Adrenal gland (tissue), 12 donors: ENCODE results near the gene COG8. TPM values are rescaled to one million over a fixed set of nuclear protein-coding genes. Genes with fewer than 3 reads are reported as not detected.

Experiments
- DNase-seq, 7 donors: peaks; one replicate each; pipeline ENCODE4 v3.0.0-alpha.2; 2019 to 2020
- H3K27ac ChIP-seq, 5 donors: fragments of 200-600 bp; sonication (generic) in 4 of 5; 1 replicate in 3 of 5; 2 replicates in 2 of 5; pipeline versions ENCODE4 v1.5.1 to v1.8.0; 2016 to 2020; ENCODE audit warnings: mild to moderate bottlenecking in 1 of 5
- H3K27me3 ChIP-seq: fragments of 200-600 bp; 2 replicates; pipeline ENCODE4 v1.8.0; 2021
- H3K36me3 ChIP-seq, 2 donors: fragments of 200-600 bp; replicated peaks in 1 of 2; 1 replicate in 1 of 2; 2 replicates in 1 of 2; pipeline versions ENCODE4 v1.5.1 to v1.8.0; 2018 to 2022
- H3K4me1 ChIP-seq, 2 donors: fragments of 200-600 bp; replicated peaks in 1 of 2; 1 replicate in 1 of 2; 2 replicates in 1 of 2; pipeline versions ENCODE4 v1.5.1 to v1.8.0; 2018 to 2021
- H3K4me3 ChIP-seq, 4 donors: fragments of 200-600 bp; sonication (generic) in 3 of 4; one replicate each; pipeline ENCODE4 v1.5.1; 2016 to 2018
- H3K9me3 ChIP-seq, 3 donors: fragments of 200-600 bp; sonication (generic) in 1 of 3; replicated peaks in 1 of 3; 1 replicate in 2 of 3; 2 replicates in 1 of 3; pipeline versions ENCODE4 v1.5.1 to v1.8.0; 2016 to 2021
- POLR2A ChIP-seq, 2 donors: fragments of 450-650 bp; IDR thresholded peaks; one replicate each; pipeline ENCODE4 v1.6.1; 2017; ENCODE audit warnings: antibody characterized with exemption in 2 of 2, mild to moderate bottlenecking in 2 of 2, moderate library complexity in 1 of 2
- WGBS, 4 donors: extraction: QIAGEN DNeasy Blood & Tissue Kit in 2 of 4; methylation state at CpG; one replicate each; pipeline versions ENCODE4 v1.1.5 to v1.1.7; 2013 to 2017; 5-methylcytosine and 5-hydroxymethylcytosine counted together
- intact Hi-C, 2 donors: fragments of 100-400 bp; cut with DNase I; formaldehyde crosslinking; loops; one replicate each; pipeline versions ENCODE4 v1.14.1 to v1.15.0; 2022 to 2023
- polyA plus RNA-seq, 3 donors: library from polyadenylated mRNA; stranded (reverse); fragments of 200-250 nt in 2 of 3; fragments of 350-450 nt in 1 of 3; fragmentation: Illumina TruSeq in 1 of 3; extraction: RNeasy Lipid Tissue Mini Kit (QIAGEN cat#74804) in 1 of 3; gene quantifications; one replicate each; pipeline ENCODE4 v1.2.3, GENCODE V29; 2013 to 2014
- total RNA-seq, 9 donors: library from RNA; depleted of rRNA in 4 of 9; stranded (reverse); fragments of >200 nt in 4 of 9; fragments of 120-200 nt in 1 of 9; fragmentation: NEBNext Ultra II Directional in 1 of 9; extraction: Animal tissue kit (Norgen Biotek cat#: 25700) in 1 of 9; gene quantifications; one replicate each; pipeline versions ENCODE4 v1.1.0 to v1.2.4, GENCODE V29; 2013 to 2023
- TF ChIP-seq, protein P1 (sequence below), 6 experiments: fragments of 450-650 bp in 4 of 6; fragments of 200-600 bp in 2 of 6; sonication (generic) in 1 of 6; IDR thresholded peaks; 1 replicate in 5 of 6; 2 replicates in 1 of 6; pipeline versions ENCODE4 v1.5.1 to v1.8.0; 2016 to 2021; ENCODE audit warnings: antibody characterized with exemption in 6 of 6, mild to moderate bottlenecking in 2 of 6, moderate library complexity in 1 of 6
- donor health status: healthy with polysubstance abuse.
- donor health status: Bipolar disorder and iron deficiency.
- donor health status: DM: yes; HTN: yes; CAD: no.
- donor health status: DM: no; HTN: no; CAD: no.
- donor health status: DM: no; HTN: no; CAD: no.
- donor health status: DM: yes; HTN: yes; CAD: no.

Gene COG8
- total and polyA plus RNA-seq, 12 donors, result 26.1 to 85.3 (median 50.3) TPM

DNA sequence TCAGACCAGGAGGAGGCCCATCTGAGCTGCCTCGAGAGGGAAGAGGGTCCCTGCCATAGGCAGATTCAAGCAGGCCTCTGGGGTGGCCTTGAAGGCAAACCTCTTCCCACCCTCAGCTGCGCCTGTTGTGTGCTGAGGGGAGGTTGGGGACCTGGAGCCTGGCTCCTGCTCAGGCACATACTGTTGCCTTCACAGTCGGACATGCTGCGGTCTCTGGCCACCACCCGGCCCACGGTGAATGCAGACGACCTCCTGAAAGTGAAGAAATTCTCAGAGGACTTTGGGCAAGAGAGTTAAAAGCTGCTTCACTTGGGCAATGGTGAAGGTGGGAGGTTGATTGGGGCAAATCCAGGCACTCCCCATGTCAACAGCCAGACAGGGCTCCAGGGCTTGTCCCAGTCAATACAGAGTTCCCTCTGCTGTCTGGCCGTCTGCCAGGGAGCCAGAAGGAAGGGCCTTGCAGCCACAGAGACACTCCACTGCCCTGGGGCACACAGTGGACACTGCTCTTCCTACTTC is 15.3 kb downstream of the COG8 start:
- intact Hi-C loops, result no loop called here
- TF ChIP-seq, protein P1, sequence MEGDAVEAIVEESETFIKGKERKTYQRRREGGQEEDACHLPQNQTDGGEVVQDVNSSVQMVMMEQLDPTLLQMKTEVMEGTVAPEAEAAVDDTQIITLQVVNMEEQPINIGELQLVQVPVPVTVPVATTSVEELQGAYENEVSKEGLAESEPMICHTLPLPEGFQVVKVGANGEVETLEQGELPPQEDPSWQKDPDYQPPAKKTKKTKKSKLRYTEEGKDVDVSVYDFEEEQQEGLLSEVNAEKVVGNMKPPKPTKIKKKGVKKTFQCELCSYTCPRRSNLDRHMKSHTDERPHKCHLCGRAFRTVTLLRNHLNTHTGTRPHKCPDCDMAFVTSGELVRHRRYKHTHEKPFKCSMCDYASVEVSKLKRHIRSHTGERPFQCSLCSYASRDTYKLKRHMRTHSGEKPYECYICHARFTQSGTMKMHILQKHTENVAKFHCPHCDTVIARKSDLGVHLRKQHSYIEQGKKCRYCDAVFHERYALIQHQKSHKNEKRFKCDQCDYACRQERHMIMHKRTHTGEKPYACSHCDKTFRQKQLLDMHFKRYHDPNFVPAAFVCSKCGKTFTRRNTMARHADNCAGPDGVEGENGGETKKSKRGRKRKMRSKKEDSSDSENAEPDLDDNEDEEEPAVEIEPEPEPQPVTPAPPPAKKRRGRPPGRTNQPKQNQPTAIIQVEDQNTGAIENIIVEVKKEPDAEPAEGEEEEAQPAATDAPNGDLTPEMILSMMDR (IDR thresholded peaks at IDR 0.05), result no peak
- TF ChIP-seq POLR2A (IDR thresholded peaks at IDR 0.05), result no peak
- H3K4me3 ChIP-seq, result no peak overlapping the region
- peak overlapping the region in 1 of 5 donors; percentile 29 for H3K27ac ChIP-seq
- peaks cover 9 to 42% of the 10 kb centered on the region in 2 donors for H3K4me1 ChIP-seq
- H3K27me3 ChIP-seq, result no peaks in the 10 kb centered on the region
- no peaks in the 10 kb centered on the region for H3K9me3 ChIP-seq
- H3K36me3 ChIP-seq, result peaks cover 0 to 89% of the 10 kb centered on the region in 2 donors
- WGBS, 4 donors, result 66 to 77% (median 73%) methylated on average over 8 of the region's 8 CpGs
- DNase-seq, result peak in 6 of 7 donors; percentile 63 to 79 (median 74)

DNA sequence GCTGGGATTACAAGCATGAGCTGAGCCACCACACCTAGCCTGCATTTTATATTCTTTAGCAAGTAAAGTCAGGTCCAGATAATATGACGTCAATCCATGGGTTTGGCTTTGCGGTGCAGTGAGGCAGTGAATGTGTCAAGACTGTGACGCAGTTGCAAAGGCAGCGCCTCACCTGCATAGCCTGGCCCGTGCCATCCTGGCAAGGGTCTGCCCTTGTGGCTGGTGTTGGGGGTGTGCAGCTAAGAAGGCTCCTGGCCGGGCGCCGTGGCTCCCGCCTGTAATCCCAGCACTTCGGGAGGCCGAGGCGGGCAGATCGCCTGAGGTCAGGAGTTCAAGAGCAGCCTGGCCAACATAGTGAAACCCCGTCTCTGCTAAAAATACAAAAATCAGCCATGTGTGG is 15.9 kb downstream of the COG8 start:
- TF ChIP-seq, protein P1 (IDR thresholded peaks at IDR 0.05), result no peak
- TF ChIP-seq POLR2A (IDR thresholded peaks at IDR 0.05), result no peak
- DNase-seq, result peak in 1 of 7 donors; percentile 52
- peaks cover 4 to 36% of the 10 kb centered on the region in 2 donors for H3K4me1 ChIP-seq
- H3K27ac ChIP-seq, result no peak overlapping the region
- H3K36me3 ChIP-seq, result peaks cover 0 to 91% of the 10 kb centered on the region in 2 donors
- WGBS, 4 donors, result 88 to 100% (median 90%) methylated on average over 1 to 14 of the region's 14 CpGs
- no peaks in the 10 kb centered on the region for H3K27me3 ChIP-seq
- intact Hi-C loops, result no loop called here
- H3K4me3 ChIP-seq, result no peak overlapping the region
- no peaks in the 10 kb centered on the region for H3K9me3 ChIP-seq

DNA sequence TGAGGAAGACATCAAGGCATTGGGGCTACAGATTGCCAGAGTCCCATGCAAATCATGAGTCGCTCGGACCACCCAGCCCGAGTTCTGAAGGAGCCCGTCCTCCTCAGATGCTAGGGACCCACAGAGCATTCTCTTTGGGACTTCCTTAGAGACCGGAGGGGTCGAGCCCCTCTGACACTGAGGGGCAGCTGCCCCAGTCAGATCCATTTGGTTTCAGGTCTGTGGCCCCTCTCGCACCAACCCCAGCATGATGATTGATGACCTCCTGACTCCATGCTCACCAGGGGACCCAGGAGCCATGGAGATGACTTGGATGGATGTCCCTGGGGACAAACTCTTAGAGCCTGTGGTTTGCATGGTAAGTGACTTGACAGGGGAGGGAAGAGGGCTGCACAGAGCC is 17.0 kb downstream of the COG8 start:
- Histone ChIP-seq H3K4me1 (peaks cover 0 to 25% of the 10 kb centered on the region in 2 donors), H3K27ac (no peak overlapping the region), H3K27me3 (no peaks in the 10 kb centered on the region), H3K4me3 (no peak overlapping the region), H3K9me3 (no peaks in the 10 kb centered on the region), H3K36me3 (peaks cover 0 to 94% of the 10 kb centered on the region in 2 donors)
- TF ChIP-seq POLR2A (IDR thresholded peaks at IDR 0.05), result no peak
- TF ChIP-seq, protein P1 (IDR thresholded peaks at IDR 0.05), result no peak
- DNase-seq, result no peak
- WGBS, 4 donors, result 84 to 96% (median 86%) methylated on average over 6 to 7 of the region's 7 CpGs
- intact Hi-C loops, result no loop called here

DNA sequence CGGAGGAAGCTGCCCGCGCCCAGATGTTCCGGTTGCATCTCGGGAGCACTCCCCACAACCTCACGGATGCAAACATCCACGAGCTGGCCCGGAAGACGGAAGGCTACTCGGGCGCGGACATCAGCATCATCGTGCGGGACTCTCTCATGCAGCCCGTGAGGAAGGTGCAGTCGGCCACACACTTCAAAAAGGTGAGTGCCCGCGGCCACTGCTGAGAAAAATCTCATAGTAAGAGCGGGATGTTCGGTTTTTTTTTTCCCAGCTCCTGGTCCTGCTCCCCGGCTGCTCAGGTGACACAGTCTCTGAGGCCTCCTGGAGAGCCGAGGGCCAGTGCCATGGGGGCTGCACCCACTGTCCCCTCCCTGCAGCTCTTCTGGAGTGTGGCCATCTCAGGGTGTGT is 18.3 kb downstream of the COG8 start:
- WGBS, 4 donors, result 93 to 95% (median 94%) methylated on average over 12 to 22 of the region's 22 CpGs
- TF ChIP-seq, protein P1 (IDR thresholded peaks at IDR 0.05), result no peak
- no peaks in the 10 kb centered on the region for H3K9me3 ChIP-seq
- H3K27me3 ChIP-seq, result no peaks in the 10 kb centered on the region
- no peak overlapping the region for H3K27ac ChIP-seq
- no peak for DNase-seq
- H3K4me3 ChIP-seq, result no peak overlapping the region
- H3K36me3 ChIP-seq, result peaks cover 0 to 98% of the 10 kb centered on the region in 2 donors
- H3K4me1 ChIP-seq, result peaks cover 0 to 16% of the 10 kb centered on the region in 2 donors
- intact Hi-C loops, result no loop called here
